ENCODE results near the gene TMEM272.

The TMEM272 gene

DNA sequence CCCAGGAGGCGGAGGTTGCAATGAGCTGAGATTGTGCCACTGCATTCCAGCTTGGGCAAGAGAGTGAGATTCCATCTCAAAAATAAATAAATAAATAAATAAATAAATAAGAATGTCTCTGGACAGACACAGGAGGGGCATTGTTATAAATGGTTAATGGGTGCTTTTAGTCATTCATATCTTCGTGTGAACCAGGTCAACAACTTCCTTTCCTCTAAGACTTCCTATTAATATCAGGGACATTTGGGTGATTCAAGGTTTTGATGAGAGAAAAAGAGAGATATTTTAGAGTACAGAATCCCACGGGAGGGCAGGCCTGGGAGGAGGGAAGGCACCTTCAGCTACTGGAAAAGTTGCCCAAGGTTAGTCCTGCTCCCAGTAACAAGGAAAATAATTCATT lies 64.9 kb downstream of the TMEM272 start:
- no peak for DNase-seq

DNA sequence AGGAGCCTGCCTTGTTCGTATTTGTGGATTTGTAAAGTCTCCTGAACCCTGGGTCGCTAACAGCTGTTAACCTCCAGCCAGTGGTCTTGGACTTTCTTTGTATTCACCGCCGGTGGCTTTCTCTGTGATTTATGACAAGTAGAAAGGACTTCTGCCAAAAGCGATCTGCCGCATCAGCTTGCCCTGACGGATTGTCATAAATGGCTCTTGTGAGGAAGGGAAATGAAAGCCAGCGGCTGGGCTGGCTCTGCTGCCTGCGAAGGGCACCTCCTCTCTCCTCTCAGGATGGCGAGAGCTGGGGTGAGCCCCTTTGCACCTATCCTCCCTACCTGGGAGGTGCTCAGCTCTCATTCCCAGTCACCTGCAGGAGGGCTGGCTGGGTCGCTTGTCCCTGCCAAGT lies 66.6 kb downstream of the TMEM272 start:
- no peak for DNase-seq

DNA sequence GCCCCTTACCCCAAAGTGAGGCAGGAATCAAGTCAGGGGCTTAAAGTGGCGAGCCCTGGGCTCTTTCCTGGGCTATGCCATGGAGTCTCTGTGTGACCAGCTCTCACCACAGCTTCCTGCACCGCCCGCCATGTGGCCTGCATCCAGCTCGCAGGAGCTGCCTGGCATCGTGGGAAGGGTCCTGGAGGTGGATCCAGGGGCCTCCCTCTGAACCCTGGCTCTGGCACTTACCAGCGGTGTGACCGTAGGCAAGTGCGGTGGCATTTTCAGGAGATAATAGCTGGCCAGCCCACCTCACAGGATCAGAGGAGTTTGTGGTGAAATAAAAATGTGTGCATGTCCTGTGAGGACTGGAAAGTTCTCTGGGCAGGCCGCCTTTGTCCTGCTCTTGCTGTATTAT lies 67.1 kb downstream of the TMEM272 start:
- DNase-seq = no peak

DNA sequence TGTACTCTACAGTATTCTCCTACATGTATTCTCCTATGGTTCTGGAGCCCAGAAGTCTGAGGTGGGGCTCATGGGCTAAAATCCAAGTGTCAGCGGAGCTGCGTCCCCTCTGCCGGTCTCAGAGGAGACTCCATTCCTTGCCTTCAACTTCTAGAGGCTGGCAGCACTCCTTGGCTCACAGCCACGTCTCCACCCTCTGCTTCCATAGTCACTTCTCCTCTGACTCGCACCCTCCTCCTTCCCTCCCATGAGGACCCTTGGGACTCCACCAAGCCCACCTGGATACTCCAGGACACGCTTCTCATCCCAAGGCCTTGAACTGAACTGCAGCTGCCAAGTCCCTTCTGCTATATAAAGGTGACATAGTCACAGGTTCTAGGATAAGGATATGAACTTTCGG lies 68.8 kb downstream of the TMEM272 start:
- no peak for DNase-seq

DNA sequence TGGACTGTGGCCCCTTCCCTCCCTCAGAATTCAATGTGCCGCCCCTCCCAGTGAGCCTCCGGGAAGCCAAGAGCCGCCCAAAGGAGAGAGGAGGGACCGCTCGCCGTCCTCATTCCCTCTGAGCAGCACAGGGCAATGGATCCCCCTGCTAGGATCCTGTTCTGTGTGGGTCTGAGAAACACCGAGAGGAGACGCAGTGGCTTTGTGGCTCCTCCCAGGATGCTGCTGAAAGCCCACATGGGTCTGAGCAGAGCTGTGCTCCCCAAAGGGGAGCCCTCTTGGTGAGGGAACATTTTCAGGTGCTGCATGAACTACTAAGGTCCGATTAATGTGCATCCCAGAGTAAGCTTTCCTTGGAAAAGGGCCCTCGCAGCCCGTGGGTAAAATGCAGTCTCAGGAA lies 71.5 kb downstream of the TMEM272 start:
- no peak for DNase-seq

DNA sequence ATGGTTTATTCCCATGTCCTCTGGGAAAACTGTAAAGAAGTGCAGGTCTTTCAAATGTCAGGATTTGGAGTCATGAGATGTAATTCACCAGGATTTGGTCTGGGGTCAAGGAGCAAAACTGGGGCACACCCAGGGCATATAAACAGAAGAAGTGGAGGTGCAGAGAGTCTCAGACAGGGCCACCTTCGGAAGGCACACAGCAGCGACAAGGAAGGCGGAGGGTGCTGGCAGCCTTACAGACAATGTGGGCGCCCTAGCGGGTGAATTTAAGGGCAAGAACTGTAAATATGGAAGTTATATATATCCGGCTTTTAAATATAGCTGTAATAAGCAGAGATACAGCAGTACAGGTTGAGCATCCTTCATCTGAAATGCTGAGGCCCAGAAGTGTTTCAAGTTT lies 72.2 kb downstream of the TMEM272 start:
- DNase-seq = no peak

DNA sequence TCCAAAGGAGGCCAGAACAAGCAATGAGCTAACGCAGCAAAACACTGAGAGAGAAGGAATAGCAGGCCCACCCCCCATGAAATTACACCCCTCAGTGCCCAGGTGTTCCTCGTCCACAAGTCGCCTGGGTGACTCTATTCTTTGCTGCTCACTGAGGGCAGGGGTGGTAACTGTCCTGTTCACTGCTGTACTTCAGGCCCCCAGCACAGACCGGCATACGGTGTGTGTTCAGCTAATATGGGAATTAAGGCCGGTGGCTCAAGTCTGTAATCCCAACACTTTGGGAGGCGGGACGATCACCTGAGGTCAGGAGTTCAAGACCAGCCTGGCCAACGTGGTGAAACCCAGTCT lies 72.9 kb downstream of the TMEM272 start:
- no peak for DNase-seq

DNA sequence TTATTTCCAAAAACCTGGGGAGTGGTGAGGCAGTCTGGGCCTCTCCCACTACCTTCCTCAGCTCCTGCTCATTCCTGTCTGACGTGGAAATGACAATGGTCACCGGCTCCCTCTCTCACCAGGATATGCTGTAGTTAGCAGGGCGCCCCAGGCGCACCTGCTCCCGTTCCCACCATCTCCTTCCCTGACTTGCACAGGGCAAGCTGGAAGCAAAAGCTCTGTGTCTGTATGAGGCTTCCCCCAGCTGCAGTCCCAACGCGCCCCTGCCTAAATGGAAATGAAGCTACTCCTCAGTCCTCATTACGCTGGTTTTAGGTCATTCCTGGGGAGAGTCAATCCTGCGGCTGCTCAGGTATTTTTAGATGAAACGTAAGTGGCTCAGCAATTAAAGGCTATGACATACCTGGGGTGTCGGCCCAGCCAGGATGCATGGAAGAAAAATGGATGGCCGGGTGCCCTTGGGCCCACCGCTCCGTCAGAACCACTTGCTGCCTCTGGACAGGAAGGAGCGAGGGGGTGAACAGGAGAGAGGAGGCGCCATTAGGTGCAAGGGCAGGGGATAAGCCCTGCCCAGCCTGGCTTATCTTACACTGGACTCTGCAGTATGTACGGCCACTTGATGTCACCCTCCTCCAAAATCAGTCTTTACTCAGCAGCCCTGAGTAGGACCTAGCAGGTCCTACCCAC lies 73.4 kb downstream of the TMEM272 start:
- DNase-seq = no peak

DNA sequence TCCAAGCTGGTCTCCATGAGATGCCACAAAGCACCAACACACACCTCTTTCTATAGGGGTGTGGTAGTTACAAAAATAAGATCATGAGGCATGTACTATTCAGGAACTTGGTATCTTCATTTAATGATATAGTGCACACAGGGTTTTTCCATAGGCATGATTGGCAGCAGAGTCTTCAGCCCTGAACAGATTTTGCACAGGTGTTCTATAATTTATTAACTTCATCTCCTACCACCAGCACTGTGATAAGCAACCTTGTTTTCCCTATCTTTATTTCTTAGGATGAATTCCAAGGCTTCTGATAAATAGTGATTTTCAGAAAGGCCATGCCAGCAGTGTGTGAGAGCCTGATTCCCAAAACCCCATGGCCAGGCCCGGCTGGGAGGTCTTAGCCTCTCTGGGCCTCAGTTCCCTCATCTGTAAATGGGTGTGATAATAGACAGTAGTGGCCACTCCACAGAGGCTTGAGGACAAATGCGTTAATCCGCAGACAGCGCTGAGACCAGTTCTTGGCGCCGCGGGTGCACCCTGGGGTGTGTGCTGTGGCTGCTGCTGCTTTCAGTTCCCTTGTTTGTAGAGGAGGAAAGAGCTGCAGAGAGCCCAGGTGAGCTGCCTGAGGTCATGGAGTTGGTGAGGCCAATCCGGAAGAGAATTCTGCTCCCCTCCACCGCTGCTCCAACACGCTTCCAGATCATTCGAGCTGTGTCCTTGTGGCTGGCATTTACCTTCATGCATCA lies 74.1 kb downstream of the TMEM272 start:
- DNase-seq = no peak

DNA sequence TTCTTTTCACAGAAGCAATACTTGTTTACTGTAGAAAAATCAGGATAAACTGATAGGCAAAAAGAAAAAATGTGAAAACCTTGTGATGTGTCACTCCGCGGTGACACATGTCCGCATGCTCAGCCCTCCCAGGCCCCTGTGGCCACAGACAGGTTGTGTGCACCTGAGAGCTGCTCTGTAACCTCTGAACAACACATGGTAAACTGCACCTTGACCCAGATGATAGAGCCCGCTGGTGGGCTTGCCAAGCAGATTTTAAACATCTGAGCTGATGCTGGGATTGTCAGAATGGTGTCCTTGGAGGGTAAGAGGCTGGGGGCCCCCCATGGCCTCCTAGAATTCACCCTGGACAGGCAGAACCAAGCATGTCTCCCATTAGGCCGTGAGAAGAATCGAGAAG lies 74.8 kb downstream of the TMEM272 start:
- DNase-seq = no peak

DNA sequence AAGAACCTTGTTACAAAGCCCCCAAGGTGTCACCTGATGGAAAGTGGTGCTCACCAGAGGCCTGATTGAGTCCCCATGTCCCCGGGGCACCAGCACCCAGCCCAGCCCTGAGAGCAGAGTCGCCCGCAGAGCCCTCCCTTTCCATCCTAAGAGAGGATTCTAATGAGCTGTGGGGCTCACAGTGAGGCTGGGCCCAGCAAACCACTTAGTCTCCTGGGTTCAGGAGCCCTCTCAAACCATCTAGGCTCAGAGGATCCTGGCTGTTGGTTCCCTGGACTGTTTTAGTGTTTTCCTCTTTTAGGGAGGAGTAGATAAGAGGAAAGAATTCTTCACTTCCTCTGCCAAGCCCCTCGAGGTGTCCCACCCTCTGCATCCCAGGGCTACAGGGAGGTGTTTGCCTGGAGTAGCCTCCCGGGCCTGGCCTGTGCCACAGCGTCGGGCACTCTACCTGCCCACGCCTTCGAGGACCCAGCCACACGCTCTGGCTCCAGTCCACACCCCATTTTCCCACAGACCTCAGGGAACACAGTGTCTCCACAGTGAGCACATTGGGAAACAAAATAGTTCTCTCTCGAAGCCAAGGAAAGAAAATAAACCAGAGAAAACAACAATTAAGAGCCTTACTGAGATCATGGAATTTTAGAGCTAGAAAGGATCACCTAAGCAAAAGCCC lies 75.4 kb downstream of the TMEM272 start:
- no peak for DNase-seq

DNA sequence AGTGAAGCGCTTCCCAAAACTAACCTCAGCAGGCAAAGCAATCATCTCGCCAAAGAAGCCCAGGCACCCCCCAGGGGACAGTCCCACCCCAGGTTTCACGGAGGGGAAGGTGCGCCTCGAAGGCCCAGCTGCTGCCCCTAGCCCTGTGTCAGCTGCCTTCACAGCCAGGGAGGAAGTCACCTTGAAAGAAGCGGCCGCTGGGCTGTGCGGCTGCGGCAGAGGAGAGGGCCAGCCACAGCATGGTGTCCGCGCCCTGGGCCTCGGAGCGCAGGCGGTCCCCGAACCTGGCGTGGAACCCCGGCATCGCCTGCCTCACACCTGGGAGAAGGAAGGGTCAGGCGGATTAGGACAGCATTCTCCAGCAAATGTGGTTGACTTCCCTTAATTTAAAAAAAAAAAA lies 76.0 kb downstream of the TMEM272 start:
- no peak for DNase-seq

DNA sequence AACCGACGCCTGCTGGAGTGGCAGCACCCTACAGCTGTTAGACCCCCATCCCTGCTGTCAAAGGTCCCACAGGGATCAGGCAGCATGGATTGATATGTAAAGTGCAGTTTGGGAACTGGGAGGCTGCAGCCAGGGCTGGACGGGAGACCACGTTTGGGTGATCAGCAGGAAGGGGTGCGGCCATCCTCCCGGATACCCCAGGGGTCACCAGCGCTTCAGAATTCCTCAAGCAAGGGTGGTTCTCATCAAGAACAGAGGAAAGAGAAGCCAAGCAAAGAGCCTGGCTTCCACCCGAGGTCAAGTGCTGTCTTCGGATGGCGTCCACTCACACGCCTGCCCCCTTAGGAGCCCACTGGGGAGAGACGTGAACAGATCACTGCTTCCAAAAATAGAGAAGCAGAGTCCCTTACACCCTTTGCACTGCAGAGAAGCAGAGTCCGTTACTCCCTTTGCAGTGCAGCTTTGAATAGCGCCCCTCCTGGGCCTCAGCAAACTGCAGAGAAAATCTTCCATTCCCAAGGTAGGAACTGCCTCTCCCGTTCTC lies 76.5 kb downstream of the TMEM272 start:
- no peak for DNase-seq

DNA sequence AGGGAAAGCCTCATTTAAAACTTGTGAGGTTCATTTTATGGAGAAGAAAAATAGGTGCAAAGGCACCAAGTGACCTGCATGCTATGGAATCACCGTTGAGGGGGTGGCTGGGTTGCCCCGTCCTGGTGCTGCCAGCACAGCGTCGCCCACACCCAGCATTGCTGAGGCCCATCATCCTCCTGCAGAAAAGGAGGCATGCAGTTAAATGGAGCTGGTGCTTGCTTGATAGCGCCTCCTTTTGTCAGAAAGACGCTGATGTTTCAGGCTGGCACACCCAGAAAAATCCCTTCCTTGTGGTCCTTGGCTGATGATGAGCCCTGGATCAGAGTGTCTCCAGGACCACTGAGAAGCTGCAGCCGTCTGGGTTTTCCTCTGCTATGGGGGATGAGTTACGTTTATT lies 77.9 kb downstream of the TMEM272 start:
- no peak for DNase-seq

DNA sequence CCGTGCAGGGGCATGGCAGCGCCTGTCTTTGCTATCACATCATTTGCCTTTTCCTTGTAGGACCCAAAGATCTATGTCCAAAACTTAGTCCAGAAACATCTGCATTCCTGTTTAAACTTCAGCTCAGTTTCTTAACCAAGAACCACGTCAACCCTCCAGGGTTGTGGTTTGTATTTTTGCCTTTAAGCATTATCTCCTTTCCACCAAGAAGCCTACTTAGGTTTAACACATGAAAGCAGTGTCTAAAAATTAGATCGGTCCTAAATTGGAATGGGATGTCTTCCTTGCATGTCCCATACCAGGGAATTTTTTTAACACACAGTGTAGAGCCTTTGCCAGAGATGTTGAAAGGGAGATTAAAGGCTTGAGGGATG lies 79.8 kb downstream of the TMEM272 start:
- no peak for DNase-seq

DNA sequence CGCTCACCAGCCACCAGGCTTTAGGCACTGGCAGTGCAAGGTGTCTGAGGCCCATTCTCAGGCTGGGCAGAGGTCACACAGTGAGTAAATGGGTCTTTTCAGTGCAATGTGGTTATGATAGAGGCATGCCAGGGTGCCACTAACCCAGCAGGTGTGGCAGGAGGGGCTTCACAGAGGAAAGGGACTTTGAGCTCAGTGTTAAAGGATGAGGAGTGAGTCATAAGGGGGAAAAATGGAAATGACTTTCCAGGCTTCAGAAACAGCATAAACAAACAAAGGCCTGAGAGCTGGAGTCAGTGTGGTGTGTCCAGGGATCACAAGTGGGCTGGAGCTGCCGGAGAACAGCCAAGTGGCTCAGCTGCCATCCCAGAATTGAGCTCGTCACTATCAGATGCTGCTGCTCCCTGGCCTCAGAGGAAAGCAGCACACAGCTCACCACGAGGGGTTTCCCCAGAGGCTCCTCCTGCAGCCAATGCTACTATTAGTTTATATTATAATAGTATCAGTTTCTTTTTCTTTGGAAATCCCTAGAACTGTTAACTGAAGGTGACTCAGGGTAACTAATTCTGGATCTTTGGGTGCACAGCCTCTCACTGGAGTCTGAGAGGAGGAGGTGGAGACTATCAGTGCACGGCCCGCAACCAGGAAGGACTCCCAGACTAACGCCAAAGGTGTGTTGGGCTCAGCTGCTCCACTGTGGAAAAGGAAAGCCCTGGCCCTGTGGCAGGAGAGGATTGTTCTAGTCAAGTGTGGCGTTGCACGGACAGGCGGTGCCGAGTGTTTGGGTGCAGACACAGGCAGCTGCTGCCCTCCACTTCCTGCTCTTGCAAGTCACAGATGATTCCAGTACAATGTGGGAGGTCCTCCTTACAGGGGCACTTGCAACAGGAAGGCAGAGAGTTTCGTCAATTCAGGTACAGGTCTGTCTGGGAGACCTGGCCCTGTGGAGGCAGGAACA lies 80.5 kb downstream of the TMEM272 start:
- peak; percentile 15 for DNase-seq

DNA sequence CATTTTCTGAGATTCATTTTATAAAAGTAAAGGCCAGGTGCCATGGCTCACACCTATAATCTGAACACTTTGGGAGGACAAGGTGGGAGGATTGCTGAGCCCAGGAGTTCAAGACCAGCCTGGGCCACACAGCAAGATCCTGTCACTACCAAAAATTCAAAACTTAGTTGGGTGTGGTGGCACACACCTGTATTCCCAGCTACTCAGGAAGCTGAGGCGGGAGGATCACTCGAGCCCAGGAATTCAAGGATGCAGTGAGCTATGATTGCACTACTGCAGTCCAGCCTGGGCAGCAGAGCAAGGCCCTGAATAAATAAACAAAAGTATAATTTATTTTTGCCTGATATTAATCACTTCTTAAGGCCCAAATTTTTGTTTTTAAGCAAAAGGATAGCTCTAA lies 81.5 kb downstream of the TMEM272 start:
- DNase-seq = no peak

All from fibroblast of upper back skin (primary cell).